Transverse colon (tissue), 4 donors: ENCODE data around the gene GMDS. TPM values are rescaled to one million over a fixed set of nuclear protein-coding genes. Genes with fewer than 3 reads are reported as not detected.

Experiments used
- DNase-seq: peaks from one replicate; pipeline ENCODE4 v3.0.0-alpha.2; 2019
- H3K27ac ChIP-seq, 4 donors: fragments of 200-600 bp; sonication (generic); 2 replicates each; pipeline ENCODE4 v1.5.1; 2016 to 2018; ENCODE audit warnings: inconsistent platforms in 4 of 4
- H3K27me3 ChIP-seq: fragments of 200-600 bp; sonication (generic); 2 replicates; pipeline ENCODE4 v1.5.1; 2017; ENCODE audit warnings: inconsistent platforms
- H3K36me3 ChIP-seq, 4 donors: fragments of 200-600 bp; sonication (generic); 2 replicates each; pipeline ENCODE4 v1.5.1; 2017 to 2019; ENCODE audit warnings: inconsistent platforms in 4 of 4
- H3K4me1 ChIP-seq, 4 donors: fragments of 200-600 bp; sonication (generic); 2 replicates each; pipeline ENCODE4 v1.5.1; 2017 to 2020; ENCODE audit warnings: inconsistent platforms in 4 of 4
- H3K4me3 ChIP-seq, 4 donors: fragments of 200-600 bp; sonication (generic); 1 replicate in 1 of 4; 2 replicates in 3 of 4; pipeline versions ENCODE4 v1.5.1 to v1.6.1; 2017 to 2019; ENCODE audit warnings: inconsistent platforms in 4 of 4
- H3K9me3 ChIP-seq, 2 donors: fragments of 200-600 bp; sonication (generic); 2 replicates each; pipeline ENCODE4 v1.5.1; 2017 to 2019; ENCODE audit warnings: inconsistent platforms in 2 of 2
- EP300 ChIP-seq: sonication (generic); formaldehyde crosslinking; IDR thresholded peaks from one replicate; pipeline ENCODE4 v1.6.1; 2017; ENCODE audit warnings: antibody characterized with exemption, low read depth
- POLR2A ChIP-seq: fragments of 450-650 bp; IDR thresholded peaks from one replicate; pipeline ENCODE4 v1.6.1; 2016; ENCODE audit warnings: antibody characterized with exemption, mild to moderate bottlenecking, moderate library complexity
- POLR2AphosphoS5 ChIP-seq, 3 donors: sonication (generic); formaldehyde crosslinking; IDR thresholded peaks; one replicate each; pipeline ENCODE4 v1.6.1; 2016; ENCODE audit warnings: antibody characterized with exemption in 3 of 3
- WGBS, 2 donors: methylation state at CpG; one replicate each; pipeline ENCODE4 v1.1.5; 2018; ENCODE audit warnings: low coverage in 1 of 2; 5-methylcytosine and 5-hydroxymethylcytosine counted together
- in situ Hi-C, 4 donors: fragments of 200-750 bp; cut with MboI; loops; one replicate each; pipeline versions ENCODE4 v1.15.0 to v1.15.1; 2017; ENCODE audit warnings: low sequenced_read_pairs in 3 of 4, low pct_ligation_motif_present in 1 of 4, low pct_unique_long_range_greater_than_20kb in 1 of 4
- intact Hi-C: fragments of 100-400 bp; cut with DNase I; formaldehyde crosslinking; loops from one replicate; pipeline ENCODE4 v1.15.1; 2023; ENCODE audit warnings: low total_unique reads
- total RNA-seq, 4 donors: library from RNA; depleted of rRNA; stranded (reverse); fragments of >200 nt; gene quantifications; one replicate each; pipeline ENCODE4 v1.1.0, GENCODE V29; 2016
- TF ChIP-seq, protein P1 (sequence below), 5 experiments: fragments of 200-600 bp in 3 of 5; fragments of 450-650 bp in 2 of 5; sonication (generic) in 3 of 5; IDR thresholded peaks; 1 replicate in 2 of 5; 2 replicates in 3 of 5; pipeline ENCODE4 v1.5.1; 2016 to 2017; ENCODE audit warnings: antibody characterized with exemption in 5 of 5, inconsistent platforms in 3 of 5, mild to moderate bottlenecking in 2 of 5, moderate library complexity in 1 of 5

GMDS gene
- total RNA-seq, 4 donors from 2014 or later, result 66.2 to 546 (median 102) TPM

DNA sequence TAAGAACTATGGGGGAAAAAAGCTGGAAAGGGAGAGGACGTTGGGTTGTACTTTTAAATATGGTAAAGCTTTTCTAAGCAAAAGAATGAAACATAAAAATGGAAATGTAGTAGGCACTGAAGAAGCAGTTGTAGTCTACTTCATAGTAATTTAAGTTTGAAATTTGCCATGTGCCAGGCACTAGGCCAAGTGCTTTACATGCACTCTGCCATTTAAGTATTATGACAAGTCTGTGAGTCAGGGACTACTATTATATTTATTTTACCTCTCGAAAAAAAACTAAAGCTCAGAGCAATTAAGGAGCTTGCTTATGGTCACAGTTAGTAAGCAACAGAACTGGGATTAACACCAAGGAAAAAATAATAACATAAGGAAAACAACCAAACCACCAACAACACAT lies 257.8 kb downstream of the GMDS start:
- H3K27ac ChIP-seq, result no peak overlapping the region
- H3K4me1 ChIP-seq, result no peaks in the 10 kb centered on the region
- H3K27me3 ChIP-seq, result no peaks in the 10 kb centered on the region
- H3K36me3 ChIP-seq, result no peaks in the 10 kb centered on the region
- WGBS, 2 donors, result 33 to 79% methylated on average over 1 to 2 of the region's 2 CpGs
- no peak for DNase-seq
- intact Hi-C loops (no loop called here), in situ Hi-C loops (no loop called here)
- H3K9me3 ChIP-seq, result peaks cover 6 to 9% of the 10 kb centered on the region in 2 donors
- no peak overlapping the region for H3K4me3 ChIP-seq
- no peak for TF ChIP-seq EP300

DNA sequence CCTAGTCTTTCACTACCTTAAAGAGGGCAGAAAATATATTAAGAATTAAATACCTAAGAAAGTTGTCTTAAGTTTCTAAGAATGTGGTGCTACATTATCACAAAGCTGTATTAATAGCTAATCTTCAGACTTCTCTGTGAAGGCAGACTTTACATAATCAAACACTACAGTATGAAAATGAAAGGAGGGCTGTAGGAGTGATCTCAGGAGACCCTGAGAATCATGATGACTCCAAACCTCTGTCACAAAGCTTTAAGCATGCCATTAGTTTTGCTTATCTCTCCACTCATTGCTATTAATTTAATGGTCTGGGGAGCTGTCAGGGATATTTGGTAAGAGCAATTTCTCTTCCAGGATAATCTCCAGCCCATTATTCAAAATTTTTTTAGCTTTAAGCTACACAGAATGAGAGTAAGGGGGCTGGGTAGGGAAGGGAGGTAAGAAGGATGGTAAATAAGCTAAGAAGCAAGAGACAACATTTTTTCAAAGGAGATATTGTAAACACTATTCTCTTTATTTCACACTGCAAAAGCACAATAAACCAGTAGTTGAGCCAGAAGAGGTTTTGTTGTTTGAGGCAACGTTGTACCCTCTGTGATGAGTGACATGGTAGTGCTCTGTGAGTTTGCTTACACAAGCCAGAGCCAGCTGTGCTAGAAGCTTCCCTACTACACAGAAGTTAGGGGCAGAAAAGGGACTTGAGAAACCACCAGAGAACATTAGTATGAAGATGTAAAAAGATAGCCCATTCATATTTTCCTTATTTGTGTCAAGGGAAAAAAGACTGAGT lies 258.8 kb downstream of the GMDS start:
- Histone ChIP-seq H3K27ac (no peak overlapping the region), H3K4me3 (no peak overlapping the region), H3K36me3 (no peaks in the 10 kb centered on the region), H3K4me1 (no peaks in the 10 kb centered on the region), H3K27me3 (no peaks in the 10 kb centered on the region), H3K9me3 (peaks cover 11 to 13% of the 10 kb centered on the region in 2 donors)
- intact Hi-C loops, result no loop called here
- 40 to 47% methylated on average over 1 of the region's 1 CpG for WGBS, 2 donors
- DNase-seq, result no peak
- TF ChIP-seq POLR2AphosphoS5 (IDR thresholded peaks at IDR 0.05) (no peak), POLR2A (no peak), EP300 (no peak)
- TF ChIP-seq, protein P1, sequence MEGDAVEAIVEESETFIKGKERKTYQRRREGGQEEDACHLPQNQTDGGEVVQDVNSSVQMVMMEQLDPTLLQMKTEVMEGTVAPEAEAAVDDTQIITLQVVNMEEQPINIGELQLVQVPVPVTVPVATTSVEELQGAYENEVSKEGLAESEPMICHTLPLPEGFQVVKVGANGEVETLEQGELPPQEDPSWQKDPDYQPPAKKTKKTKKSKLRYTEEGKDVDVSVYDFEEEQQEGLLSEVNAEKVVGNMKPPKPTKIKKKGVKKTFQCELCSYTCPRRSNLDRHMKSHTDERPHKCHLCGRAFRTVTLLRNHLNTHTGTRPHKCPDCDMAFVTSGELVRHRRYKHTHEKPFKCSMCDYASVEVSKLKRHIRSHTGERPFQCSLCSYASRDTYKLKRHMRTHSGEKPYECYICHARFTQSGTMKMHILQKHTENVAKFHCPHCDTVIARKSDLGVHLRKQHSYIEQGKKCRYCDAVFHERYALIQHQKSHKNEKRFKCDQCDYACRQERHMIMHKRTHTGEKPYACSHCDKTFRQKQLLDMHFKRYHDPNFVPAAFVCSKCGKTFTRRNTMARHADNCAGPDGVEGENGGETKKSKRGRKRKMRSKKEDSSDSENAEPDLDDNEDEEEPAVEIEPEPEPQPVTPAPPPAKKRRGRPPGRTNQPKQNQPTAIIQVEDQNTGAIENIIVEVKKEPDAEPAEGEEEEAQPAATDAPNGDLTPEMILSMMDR (IDR thresholded peaks at IDR 0.05), result no peak
- in situ Hi-C loops, result no loop called here

DNA sequence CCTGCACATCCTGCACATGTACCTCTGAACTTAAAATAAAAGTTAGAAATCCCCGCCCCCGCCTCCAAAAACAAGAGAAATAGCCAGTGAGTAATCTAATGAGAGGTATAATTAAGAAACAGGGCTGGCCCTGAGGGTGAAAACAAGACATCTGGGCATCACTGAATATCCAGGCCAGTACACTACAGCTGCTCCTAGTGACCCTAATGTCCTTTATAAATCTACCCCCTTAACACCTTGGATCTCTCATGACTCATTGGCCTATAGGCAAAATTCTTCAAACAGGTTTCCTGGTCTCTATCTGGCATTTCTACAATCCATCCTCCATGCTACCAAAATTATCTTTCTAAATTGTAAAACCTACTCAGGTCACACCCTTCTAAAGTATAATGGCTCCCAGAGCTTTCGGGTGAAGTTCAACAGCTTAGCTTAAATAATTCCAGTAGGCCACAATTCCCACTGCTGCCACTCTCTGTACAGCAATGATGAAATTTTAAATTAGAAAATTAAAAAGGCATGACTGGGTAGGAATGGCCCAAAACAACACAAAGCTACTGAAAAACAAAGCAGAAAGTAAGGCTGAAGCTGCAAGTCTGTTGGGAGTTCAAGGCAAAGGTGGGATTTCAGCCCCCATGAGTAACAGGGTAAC lies 260.9 kb downstream of the GMDS start:
- TF ChIP-seq POLR2AphosphoS5 (IDR thresholded peaks at IDR 0.05) (no peak), POLR2A (no peak), EP300 (no peak)
- TF ChIP-seq, protein P1 (IDR thresholded peaks at IDR 0.05), result no peak
- intact Hi-C loops (no loop called here), in situ Hi-C loops (no loop called here)
- no peak for DNase-seq
- WGBS, 2 donors, result 92 to 97% methylated on average over 3 of the region's 3 CpGs
- Histone ChIP-seq H3K36me3 (no peaks in the 10 kb centered on the region), H3K4me3 (no peak overlapping the region), H3K27ac (no peak overlapping the region), H3K27me3 (no peaks in the 10 kb centered on the region), H3K4me1 (no peaks in the 10 kb centered on the region), H3K9me3 (peaks cover 11 to 25% of the 10 kb centered on the region in 2 donors)

DNA sequence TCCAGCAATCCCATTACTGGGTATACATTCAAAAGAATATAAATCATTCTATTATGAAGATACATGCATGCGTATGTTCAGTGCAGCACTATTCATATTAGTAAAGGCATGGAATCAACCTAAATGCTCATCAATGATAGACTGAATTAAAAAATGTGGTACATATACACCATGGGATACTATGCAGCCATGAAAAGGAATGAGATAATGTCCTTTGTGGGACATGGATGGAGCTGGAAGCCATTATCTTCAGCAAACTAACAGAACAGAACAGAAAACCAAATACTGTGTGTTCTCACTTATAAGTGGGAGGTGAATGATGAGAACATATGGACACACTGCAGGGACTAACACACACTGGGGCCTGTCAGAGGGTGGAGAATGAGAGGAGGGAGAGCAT lies 261.6 kb downstream of the GMDS start:
- 100% methylated on average over 1 of the region's 1 CpG for WGBS, 2 donors

More for the DNA sequence above, 261.6 kb downstream of the GMDS start:
- in situ Hi-C loops, result no loop called here
- intact Hi-C loops, result no loop called here
- H3K9me3 ChIP-seq, result peaks cover 11 to 25% of the 10 kb centered on the region in 2 donors
- no peaks in the 10 kb centered on the region for H3K4me1 ChIP-seq
- TF ChIP-seq POLR2A, result no peak
- TF ChIP-seq, protein P1 (IDR thresholded peaks at IDR 0.05), result no peak
- no peak for TF ChIP-seq POLR2AphosphoS5 (IDR thresholded peaks at IDR 0.05)
- no peak for TF ChIP-seq EP300
- H3K4me3 ChIP-seq, result no peak overlapping the region
- no peaks in the 10 kb centered on the region for H3K36me3 ChIP-seq
- no peaks in the 10 kb centered on the region for H3K27me3 ChIP-seq
- no peak for DNase-seq
- H3K27ac ChIP-seq, result no peak overlapping the region
